Keratinocyte (primary cell): ENCODE data around the gene SEMA3A.

Experiments
- EZH2 ChIP-seq: IDR thresholded peaks from one replicate; pipeline ENCODE4 v1.6.1; 2012; ENCODE audit warnings: inconsistent platforms, mild to moderate bottlenecking, low read length, moderate library complexity
- TF ChIP-seq, protein P1 (sequence below), 3 experiments: IDR thresholded peaks in 1 of 3; conservative IDR thresholded peaks in 1 of 3; optimal IDR thresholded peaks in 1 of 3; 2 replicates in 2 of 3; 3 replicates in 1 of 3; pipeline versions ENCODE3 to v1.5.1; 2011; ENCODE audit warnings: low read length in 3 of 3, mild to moderate bottlenecking in 3 of 3, moderate library complexity in 2 of 3, control low read depth in 1 of 3, inconsistent platforms in 1 of 3; ENCODE audit not compliant: insufficient read depth in 2 of 3; ENCODE audit errors: extremely low read depth in 1 of 3

DNA sequence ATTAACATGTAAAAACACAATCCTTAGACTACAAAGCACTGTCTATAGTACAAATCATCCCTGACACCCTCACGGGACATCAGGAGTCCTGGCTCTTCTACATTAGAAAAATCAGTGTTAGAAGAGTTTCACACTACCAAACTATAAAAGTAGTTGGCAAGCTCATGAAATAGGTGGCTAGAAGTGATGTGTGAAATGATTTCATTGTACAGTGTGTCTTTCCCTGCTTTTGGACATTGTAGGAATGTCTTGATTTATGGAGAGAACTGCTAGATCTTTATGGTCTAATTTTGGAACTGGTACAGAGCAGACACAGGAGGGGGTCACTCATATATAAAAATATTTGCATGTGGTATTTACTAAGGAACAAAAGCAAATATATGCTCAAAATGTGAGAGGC, 33.2 kb downstream of the SEMA3A start:
- TF ChIP-seq, protein P1, sequence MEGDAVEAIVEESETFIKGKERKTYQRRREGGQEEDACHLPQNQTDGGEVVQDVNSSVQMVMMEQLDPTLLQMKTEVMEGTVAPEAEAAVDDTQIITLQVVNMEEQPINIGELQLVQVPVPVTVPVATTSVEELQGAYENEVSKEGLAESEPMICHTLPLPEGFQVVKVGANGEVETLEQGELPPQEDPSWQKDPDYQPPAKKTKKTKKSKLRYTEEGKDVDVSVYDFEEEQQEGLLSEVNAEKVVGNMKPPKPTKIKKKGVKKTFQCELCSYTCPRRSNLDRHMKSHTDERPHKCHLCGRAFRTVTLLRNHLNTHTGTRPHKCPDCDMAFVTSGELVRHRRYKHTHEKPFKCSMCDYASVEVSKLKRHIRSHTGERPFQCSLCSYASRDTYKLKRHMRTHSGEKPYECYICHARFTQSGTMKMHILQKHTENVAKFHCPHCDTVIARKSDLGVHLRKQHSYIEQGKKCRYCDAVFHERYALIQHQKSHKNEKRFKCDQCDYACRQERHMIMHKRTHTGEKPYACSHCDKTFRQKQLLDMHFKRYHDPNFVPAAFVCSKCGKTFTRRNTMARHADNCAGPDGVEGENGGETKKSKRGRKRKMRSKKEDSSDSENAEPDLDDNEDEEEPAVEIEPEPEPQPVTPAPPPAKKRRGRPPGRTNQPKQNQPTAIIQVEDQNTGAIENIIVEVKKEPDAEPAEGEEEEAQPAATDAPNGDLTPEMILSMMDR (optimal IDR thresholded peaks at IDR 0.05 in 1 of 3, IDR thresholded peaks at IDR 0.05 in 1 of 3, conservative IDR thresholded peaks at IDR 0.05 in 1 of 3; ENCODE audit: extremely low read depth in 1 of 3, insufficient read depth in 2 of 3, low read length in 3 of 3) = no peak
- TF ChIP-seq EZH2 = no peak
